ENCODE measurements around the gene TMEM138. TPM values are rescaled to one million over a fixed set of nuclear protein-coding genes. Genes with fewer than 3 reads are reported as not detected.

Gene TMEM138
- total RNA-seq, 1 experiment from 2014 or later, result 38.8 TPM

DNA sequence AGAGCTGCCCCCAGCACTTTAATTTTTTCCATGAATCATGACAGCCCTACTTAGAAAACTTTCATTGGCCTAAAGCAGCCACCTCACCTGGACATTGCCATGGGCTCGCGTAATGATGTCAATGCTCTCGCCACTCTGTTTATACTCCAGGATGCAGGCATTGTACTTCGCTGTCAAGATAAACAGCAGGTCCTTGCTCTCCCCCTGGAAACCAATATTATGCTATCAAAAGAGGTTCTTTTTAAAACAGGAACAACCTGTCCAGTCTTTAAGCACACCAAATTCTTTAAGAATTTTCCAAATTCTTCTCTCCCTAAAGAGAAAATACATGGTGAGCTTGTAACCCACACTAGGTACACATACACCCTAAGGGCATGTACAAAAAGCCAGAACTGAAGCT lies 32.3 kb upstream of the TMEM138 start:
- ChIA-PET CTCF (interaction anchor here (1.1 kb wide), 1 partner anchor 55 kb away, joined by 4 read pairs; no protein-coding TSS in a partner anchor), POLR2A (no interaction called here)
- Mint-ChIP-seq H3K27me3 (ENCODE audit: low read depth) (no peaks in the 10 kb centered on the region), H3K36me3 (peaks cover 42% of the 10 kb centered on the region), H3K9me3 (no peaks in the 10 kb centered on the region), H3K27ac (no peak overlapping the region; the same call in 1 of the 2 replicates), H3K4me1 (peaks cover 29% of the 10 kb centered on the region), H3K4me3 (no peak overlapping the region)
- DNase-seq (ENCODE audit: low spot score) (no peak), ATAC-seq (no peak)
- TF ChIP-seq, protein P1, sequence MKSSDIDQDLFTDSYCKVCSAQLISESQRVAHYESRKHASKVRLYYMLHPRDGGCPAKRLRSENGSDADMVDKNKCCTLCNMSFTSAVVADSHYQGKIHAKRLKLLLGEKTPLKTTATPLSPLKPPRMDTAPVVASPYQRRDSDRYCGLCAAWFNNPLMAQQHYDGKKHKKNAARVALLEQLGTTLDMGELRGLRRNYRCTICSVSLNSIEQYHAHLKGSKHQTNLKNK (CRISPR knock-in tag; IDR thresholded peaks at IDR 0.05), result no peak
- TF ChIP-seq, protein P2, sequence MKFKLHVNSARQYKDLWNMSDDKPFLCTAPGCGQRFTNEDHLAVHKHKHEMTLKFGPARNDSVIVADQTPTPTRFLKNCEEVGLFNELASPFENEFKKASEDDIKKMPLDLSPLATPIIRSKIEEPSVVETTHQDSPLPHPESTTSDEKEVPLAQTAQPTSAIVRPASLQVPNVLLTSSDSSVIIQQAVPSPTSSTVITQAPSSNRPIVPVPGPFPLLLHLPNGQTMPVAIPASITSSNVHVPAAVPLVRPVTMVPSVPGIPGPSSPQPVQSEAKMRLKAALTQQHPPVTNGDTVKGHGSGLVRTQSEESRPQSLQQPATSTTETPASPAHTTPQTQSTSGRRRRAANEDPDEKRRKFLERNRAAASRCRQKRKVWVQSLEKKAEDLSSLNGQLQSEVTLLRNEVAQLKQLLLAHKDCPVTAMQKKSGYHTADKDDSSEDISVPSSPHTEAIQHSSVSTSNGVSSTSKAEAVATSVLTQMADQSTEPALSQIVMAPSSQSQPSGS (CRISPR knock-in tag; IDR thresholded peaks at IDR 0.05; ENCODE audit: borderline replicate concordance, low read depth), result no peak
- no peak for TF ChIP-seq ZNF671 (CRISPR knock-in tag; IDR thresholded peaks at IDR 0.05)

DNA sequence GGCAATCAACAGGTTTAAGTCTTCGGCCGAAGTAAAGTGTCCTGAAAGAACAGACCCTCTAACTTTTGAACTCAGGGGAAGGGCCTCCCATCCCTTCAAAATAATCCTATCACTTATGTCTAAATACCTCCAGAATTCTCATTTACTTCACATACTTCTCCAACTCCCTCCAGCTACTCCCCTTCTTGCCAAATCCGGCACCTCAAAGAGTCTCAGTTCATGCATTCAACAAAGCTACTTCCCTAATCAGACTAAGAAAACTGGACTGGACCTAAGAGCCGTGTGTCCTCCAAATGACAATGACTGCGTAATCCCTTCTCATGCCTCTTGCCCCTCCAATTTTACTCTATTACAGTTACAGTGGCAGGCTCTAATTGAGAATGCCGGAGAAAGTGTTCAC lies 30.5 kb upstream of the TMEM138 start:
- no peak for ATAC-seq
- no peaks in the 10 kb centered on the region for H3K27me3 Mint-ChIP-seq (ENCODE audit: low read depth)
- H3K9me3 Mint-ChIP-seq, result no peaks in the 10 kb centered on the region
- H3K4me3 Mint-ChIP-seq, result peak overlapping the region; percentile 98
- H3K36me3 Mint-ChIP-seq, result peaks cover 28% of the 10 kb centered on the region
- DNase-seq (ENCODE audit: low spot score), result no peak
- CTCF ChIA-PET, result interaction anchor here (1.3 kb wide), 1 partner anchor 53 kb away, joined by 3 read pairs; no protein-coding TSS in a partner anchor
- POLR2A ChIA-PET, result no interaction called here
- peaks cover 43% of the 10 kb centered on the region for H3K4me1 Mint-ChIP-seq
- peak overlapping the region; percentile 43 for H3K27ac Mint-ChIP-seq
- TF ChIP-seq, protein P3, sequence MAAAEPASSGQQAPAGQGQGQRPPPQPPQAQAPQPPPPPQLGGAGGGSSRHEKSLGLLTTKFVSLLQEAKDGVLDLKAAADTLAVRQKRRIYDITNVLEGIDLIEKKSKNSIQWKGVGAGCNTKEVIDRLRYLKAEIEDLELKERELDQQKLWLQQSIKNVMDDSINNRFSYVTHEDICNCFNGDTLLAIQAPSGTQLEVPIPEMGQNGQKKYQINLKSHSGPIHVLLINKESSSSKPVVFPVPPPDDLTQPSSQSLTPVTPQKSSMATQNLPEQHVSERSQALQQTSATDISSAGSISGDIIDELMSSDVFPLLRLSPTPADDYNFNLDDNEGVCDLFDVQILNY (CRISPR knock-in tag; IDR thresholded peaks at IDR 0.05), result no peak
- TF ChIP-seq, protein P4, sequence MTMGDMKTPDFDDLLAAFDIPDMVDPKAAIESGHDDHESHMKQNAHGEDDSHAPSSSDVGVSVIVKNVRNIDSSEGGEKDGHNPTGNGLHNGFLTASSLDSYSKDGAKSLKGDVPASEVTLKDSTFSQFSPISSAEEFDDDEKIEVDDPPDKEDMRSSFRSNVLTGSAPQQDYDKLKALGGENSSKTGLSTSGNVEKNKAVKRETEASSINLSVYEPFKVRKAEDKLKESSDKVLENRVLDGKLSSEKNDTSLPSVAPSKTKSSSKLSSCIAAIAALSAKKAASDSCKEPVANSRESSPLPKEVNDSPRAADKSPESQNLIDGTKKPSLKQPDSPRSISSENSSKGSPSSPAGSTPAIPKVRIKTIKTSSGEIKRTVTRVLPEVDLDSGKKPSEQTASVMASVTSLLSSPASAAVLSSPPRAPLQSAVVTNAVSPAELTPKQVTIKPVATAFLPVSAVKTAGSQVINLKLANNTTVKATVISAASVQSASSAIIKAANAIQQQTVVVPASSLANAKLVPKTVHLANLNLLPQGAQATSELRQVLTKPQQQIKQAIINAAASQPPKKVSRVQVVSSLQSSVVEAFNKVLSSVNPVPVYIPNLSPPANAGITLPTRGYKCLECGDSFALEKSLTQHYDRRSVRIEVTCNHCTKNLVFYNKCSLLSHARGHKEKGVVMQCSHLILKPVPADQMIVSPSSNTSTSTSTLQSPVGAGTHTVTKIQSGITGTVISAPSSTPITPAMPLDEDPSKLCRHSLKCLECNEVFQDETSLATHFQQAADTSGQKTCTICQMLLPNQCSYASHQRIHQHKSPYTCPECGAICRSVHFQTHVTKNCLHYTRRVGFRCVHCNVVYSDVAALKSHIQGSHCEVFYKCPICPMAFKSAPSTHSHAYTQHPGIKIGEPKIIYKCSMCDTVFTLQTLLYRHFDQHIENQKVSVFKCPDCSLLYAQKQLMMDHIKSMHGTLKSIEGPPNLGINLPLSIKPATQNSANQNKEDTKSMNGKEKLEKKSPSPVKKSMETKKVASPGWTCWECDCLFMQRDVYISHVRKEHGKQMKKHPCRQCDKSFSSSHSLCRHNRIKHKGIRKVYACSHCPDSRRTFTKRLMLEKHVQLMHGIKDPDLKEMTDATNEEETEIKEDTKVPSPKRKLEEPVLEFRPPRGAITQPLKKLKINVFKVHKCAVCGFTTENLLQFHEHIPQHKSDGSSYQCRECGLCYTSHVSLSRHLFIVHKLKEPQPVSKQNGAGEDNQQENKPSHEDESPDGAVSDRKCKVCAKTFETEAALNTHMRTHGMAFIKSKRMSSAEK (CRISPR knock-in tag; IDR thresholded peaks at IDR 0.05; ENCODE audit: borderline replicate concordance), result no peak
- TF ChIP-seq, protein P5, sequence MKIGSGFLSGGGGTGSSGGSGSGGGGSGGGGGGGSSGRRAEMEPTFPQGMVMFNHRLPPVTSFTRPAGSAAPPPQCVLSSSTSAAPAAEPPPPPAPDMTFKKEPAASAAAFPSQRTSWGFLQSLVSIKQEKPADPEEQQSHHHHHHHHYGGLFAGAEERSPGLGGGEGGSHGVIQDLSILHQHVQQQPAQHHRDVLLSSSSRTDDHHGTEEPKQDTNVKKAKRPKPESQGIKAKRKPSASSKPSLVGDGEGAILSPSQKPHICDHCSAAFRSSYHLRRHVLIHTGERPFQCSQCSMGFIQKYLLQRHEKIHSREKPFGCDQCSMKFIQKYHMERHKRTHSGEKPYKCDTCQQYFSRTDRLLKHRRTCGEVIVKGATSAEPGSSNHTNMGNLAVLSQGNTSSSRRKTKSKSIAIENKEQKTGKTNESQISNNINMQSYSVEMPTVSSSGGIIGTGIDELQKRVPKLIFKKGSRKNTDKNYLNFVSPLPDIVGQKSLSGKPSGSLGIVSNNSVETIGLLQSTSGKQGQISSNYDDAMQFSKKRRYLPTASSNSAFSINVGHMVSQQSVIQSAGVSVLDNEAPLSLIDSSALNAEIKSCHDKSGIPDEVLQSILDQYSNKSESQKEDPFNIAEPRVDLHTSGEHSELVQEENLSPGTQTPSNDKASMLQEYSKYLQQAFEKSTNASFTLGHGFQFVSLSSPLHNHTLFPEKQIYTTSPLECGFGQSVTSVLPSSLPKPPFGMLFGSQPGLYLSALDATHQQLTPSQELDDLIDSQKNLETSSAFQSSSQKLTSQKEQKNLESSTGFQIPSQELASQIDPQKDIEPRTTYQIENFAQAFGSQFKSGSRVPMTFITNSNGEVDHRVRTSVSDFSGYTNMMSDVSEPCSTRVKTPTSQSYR (CRISPR knock-in tag; IDR thresholded peaks at IDR 0.05), result no peak
- TF ChIP-seq GABPB1 (CRISPR knock-in tag; IDR thresholded peaks at IDR 0.05), result no peak
- TF ChIP-seq FOXK1 (CRISPR knock-in tag; IDR thresholded peaks at IDR 0.05), result no peak
- TF ChIP-seq, protein P6, sequence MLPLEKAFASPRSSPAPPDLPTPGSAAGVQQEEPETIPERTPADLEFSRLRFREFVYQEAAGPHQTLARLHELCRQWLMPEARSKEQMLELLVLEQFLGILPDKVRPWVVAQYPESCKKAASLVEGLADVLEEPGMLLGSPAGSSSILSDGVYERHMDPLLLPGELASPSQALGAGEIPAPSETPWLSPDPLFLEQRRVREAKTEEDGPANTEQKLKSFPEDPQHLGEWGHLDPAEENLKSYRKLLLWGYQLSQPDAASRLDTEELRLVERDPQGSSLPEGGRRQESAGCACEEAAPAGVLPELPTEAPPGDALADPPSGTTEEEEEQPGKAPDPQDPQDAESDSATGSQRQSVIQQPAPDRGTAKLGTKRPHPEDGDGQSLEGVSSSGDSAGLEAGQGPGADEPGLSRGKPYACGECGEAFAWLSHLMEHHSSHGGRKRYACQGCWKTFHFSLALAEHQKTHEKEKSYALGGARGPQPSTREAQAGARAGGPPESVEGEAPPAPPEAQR (CRISPR knock-in tag; IDR thresholded peaks at IDR 0.05), result no peak
- no peak for TF ChIP-seq ZBTB21 (CRISPR knock-in tag; IDR thresholded peaks at IDR 0.05; ENCODE audit: borderline replicate concordance)
- TF ChIP-seq ZNF232 (CRISPR knock-in tag; IDR thresholded peaks at IDR 0.05), result no peak
- no peak for TF ChIP-seq SMAD4 (CRISPR knock-in tag; IDR thresholded peaks at IDR 0.05)
- TF ChIP-seq, protein P7, sequence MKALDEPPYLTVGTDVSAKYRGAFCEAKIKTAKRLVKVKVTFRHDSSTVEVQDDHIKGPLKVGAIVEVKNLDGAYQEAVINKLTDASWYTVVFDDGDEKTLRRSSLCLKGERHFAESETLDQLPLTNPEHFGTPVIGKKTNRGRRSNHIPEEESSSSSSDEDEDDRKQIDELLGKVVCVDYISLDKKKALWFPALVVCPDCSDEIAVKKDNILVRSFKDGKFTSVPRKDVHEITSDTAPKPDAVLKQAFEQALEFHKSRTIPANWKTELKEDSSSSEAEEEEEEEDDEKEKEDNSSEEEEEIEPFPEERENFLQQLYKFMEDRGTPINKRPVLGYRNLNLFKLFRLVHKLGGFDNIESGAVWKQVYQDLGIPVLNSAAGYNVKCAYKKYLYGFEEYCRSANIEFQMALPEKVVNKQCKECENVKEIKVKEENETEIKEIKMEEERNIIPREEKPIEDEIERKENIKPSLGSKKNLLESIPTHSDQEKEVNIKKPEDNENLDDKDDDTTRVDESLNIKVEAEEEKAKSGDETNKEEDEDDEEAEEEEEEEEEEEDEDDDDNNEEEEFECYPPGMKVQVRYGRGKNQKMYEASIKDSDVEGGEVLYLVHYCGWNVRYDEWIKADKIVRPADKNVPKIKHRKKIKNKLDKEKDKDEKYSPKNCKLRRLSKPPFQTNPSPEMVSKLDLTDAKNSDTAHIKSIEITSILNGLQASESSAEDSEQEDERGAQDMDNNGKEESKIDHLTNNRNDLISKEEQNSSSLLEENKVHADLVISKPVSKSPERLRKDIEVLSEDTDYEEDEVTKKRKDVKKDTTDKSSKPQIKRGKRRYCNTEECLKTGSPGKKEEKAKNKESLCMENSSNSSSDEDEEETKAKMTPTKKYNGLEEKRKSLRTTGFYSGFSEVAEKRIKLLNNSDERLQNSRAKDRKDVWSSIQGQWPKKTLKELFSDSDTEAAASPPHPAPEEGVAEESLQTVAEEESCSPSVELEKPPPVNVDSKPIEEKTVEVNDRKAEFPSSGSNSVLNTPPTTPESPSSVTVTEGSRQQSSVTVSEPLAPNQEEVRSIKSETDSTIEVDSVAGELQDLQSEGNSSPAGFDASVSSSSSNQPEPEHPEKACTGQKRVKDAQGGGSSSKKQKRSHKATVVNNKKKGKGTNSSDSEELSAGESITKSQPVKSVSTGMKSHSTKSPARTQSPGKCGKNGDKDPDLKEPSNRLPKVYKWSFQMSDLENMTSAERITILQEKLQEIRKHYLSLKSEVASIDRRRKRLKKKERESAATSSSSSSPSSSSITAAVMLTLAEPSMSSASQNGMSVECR (CRISPR knock-in tag; IDR thresholded peaks at IDR 0.05; ENCODE audit: borderline replicate concordance), result no peak
- TF ChIP-seq, protein P8, sequence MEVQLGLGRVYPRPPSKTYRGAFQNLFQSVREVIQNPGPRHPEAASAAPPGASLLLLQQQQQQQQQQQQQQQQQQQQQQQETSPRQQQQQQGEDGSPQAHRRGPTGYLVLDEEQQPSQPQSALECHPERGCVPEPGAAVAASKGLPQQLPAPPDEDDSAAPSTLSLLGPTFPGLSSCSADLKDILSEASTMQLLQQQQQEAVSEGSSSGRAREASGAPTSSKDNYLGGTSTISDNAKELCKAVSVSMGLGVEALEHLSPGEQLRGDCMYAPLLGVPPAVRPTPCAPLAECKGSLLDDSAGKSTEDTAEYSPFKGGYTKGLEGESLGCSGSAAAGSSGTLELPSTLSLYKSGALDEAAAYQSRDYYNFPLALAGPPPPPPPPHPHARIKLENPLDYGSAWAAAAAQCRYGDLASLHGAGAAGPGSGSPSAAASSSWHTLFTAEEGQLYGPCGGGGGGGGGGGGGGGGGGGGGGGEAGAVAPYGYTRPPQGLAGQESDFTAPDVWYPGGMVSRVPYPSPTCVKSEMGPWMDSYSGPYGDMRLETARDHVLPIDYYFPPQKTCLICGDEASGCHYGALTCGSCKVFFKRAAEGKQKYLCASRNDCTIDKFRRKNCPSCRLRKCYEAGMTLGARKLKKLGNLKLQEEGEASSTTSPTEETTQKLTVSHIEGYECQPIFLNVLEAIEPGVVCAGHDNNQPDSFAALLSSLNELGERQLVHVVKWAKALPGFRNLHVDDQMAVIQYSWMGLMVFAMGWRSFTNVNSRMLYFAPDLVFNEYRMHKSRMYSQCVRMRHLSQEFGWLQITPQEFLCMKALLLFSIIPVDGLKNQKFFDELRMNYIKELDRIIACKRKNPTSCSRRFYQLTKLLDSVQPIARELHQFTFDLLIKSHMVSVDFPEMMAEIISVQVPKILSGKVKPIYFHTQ (CRISPR knock-in tag; IDR thresholded peaks at IDR 0.05), result no peak
- TF ChIP-seq GRHL2 (CRISPR knock-in tag; IDR thresholded peaks at IDR 0.05; ENCODE audit: insufficient replicate concordance, severe bottlenecking), result no peak
